ENCODE measurements around the gene PRPF38B. TPM values are rescaled to one million over a fixed set of nuclear protein-coding genes. Genes with fewer than 3 reads are reported as not detected.
"Not testable (repeated sequence)": the region's sequence is repeated elsewhere in the genome, so short reads cannot be mapped to it uniquely, and the experiment has no call there.

The PRPF38B gene
- total RNA-seq, 1 donor from 2014 or later, result 25.3 TPM

DNA sequence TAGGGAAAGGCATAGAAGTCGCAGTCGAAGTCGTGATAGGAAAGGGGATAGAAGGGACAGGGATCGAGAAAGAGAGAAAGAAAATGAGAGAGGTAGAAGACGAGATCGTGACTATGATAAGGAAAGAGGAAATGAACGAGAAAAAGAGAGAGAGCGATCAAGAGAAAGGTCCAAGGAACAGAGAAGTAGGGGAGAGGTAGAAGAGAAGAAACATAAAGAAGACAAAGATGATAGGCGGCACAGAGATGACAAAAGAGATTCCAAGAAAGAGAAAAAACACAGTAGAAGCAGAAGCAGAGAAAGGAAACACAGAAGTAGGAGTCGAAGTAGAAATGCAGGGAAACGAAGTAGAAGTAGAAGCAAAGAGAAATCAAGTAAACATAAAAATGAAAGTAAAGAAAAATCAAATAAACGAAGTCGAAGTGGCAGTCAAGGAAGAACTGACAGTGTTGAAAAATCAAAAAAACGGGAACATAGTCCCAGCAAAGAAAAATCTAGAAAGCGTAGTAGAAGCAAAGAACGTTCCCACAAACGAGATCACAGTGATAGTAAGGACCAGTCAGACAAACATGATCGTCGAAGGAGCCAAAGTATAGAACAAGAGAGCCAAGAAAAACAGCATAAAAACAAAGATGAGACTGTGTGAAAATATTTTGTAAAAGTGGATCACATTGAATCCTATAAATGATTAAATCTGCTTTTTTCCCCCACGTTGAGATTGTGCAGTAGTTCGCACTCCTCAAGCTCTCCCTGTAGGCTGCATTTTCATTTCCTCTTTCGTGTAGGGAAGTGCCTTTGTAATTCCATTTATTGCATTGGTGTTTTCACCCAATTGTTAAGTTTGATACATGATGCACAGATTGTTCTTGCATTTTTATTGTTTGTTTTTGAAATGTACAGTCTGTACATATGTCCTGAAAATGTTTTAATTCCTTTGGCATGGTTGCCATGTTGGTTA, 7.5 kb downstream of the PRPF38B start:
- H3K4me1 Mint-ChIP-seq (ENCODE audit: low read depth), result peaks cover 32% of the 10 kb centered on the region
- no peak for DNase-seq (ENCODE audit: low spot score)
- H3K4me3 Mint-ChIP-seq (ENCODE audit: unreplicated experiment), result no peak overlapping the region
- no peak overlapping the region for H3K27ac Mint-ChIP-seq (ENCODE audit: unreplicated experiment)
- TF ChIP-seq, protein P1, sequence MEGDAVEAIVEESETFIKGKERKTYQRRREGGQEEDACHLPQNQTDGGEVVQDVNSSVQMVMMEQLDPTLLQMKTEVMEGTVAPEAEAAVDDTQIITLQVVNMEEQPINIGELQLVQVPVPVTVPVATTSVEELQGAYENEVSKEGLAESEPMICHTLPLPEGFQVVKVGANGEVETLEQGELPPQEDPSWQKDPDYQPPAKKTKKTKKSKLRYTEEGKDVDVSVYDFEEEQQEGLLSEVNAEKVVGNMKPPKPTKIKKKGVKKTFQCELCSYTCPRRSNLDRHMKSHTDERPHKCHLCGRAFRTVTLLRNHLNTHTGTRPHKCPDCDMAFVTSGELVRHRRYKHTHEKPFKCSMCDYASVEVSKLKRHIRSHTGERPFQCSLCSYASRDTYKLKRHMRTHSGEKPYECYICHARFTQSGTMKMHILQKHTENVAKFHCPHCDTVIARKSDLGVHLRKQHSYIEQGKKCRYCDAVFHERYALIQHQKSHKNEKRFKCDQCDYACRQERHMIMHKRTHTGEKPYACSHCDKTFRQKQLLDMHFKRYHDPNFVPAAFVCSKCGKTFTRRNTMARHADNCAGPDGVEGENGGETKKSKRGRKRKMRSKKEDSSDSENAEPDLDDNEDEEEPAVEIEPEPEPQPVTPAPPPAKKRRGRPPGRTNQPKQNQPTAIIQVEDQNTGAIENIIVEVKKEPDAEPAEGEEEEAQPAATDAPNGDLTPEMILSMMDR (IDR thresholded peaks at IDR 0.05), result no peak
- H3K27me3 Mint-ChIP-seq (ENCODE audit: low read depth), result no peaks in the 10 kb centered on the region
- no peaks in the 10 kb centered on the region for H3K9me3 Mint-ChIP-seq (ENCODE audit: low read depth)
- H3K36me3 Mint-ChIP-seq (ENCODE audit: low read depth), result peaks cover 33% of the 10 kb centered on the region

DNA sequence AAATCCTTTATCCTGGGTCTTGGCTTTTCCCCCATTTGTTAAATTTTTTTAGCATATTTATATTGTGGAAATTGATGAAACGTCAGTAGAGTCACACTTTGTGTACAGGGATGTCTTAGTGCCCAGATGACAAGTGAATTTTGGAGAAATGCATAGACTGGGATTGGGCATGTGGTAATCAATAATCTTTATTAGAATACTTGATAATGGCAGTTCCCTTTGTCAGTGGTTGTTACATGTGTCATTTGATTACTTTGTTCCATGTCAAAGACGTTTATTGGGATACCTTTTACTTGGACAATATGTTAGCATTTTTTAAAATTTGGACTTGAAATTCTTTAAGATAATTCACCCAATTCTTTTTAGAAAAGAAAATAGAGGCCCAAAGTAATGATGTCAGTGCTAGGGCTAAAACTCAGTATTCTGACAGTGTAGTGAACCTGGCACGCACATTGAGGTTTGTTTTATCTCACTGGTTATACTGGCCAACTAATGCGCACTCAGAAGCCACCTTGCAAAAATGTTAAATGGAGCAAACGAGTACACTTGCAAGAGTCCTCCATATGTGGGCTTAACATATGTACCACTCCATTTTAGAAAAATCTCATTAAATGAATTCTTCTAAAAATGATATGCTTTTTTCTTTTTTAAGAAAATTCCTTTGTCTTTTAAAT, 9.2 kb downstream of the PRPF38B start:
- TF ChIP-seq, protein P1 (IDR thresholded peaks at IDR 0.05), result no peak
- Mint-ChIP-seq H3K27ac (ENCODE audit: unreplicated experiment) (no peak overlapping the region), H3K4me1 (ENCODE audit: low read depth) (peaks cover 40% of the 10 kb centered on the region), H3K36me3 (ENCODE audit: low read depth) (peaks cover 29% of the 10 kb centered on the region), H3K9me3 (ENCODE audit: low read depth) (no peaks in the 10 kb centered on the region), H3K4me3 (ENCODE audit: unreplicated experiment) (no peak overlapping the region), H3K27me3 (ENCODE audit: low read depth) (no peaks in the 10 kb centered on the region)
- no peak for DNase-seq (ENCODE audit: low spot score)

DNA sequence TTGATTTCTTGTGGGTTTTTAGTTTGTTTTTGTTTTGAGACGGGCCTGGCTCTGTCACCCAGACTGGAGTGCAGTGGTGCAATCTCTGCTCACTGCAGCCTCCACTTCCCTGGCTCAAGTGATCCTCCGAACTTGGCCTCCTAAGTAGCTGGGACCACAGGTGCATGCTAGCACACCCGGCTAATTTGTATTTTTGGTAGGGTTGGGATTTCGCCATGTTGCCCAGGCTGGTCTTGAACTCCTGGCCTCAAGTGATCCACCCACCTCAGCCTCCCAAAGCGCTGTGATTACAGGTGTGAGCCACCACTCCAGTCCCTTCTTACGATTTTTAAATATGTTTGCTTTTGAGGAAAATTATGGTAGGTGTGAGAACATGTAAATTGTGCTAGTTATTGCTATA, 10.0 kb downstream of the PRPF38B start:
- not testable (repeated sequence) for H3K4me3 Mint-ChIP-seq (ENCODE audit: unreplicated experiment); DNase-seq (ENCODE audit: low spot score); H3K27ac Mint-ChIP-seq (ENCODE audit: unreplicated experiment); H3K27me3 Mint-ChIP-seq (ENCODE audit: low read depth); H3K9me3 Mint-ChIP-seq (ENCODE audit: low read depth)
- H3K36me3 Mint-ChIP-seq (ENCODE audit: low read depth), result peaks cover 25% of the 10 kb centered on the region
- peaks cover 41% of the 10 kb centered on the region for H3K4me1 Mint-ChIP-seq (ENCODE audit: low read depth)

DNA sequence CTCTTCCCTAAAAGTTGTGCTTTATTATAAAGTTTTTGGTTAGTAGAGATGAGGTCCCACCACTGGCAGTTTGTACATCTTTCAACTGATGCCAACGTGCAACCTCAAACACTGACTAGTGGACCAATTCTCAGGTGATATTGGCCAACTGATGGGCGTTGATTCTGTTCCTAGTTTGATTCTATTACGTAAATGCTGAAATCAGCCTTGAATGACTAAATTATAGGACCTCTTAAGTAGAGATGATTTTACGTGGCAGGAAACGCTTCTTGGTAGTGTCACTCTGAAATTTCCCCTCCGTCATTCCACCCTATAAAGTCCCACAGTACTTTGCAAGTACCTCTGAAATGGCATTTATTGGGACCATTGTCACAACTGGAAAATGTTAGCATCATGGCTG, 11.8 kb downstream of the PRPF38B start:
- Mint-ChIP-seq H3K36me3 (ENCODE audit: low read depth) (peaks cover 14% of the 10 kb centered on the region), H3K9me3 (ENCODE audit: low read depth) (no peaks in the 10 kb centered on the region), H3K4me3 (ENCODE audit: unreplicated experiment) (no peak overlapping the region), H3K4me1 (ENCODE audit: low read depth) (peaks cover 46% of the 10 kb centered on the region), H3K27ac (ENCODE audit: unreplicated experiment) (peak overlapping the region; percentile 46), H3K27me3 (ENCODE audit: low read depth) (no peaks in the 10 kb centered on the region)
- TF ChIP-seq, protein P1 (IDR thresholded peaks at IDR 0.05), result no peak
- DNase-seq (ENCODE audit: low spot score), result no peak

DNA sequence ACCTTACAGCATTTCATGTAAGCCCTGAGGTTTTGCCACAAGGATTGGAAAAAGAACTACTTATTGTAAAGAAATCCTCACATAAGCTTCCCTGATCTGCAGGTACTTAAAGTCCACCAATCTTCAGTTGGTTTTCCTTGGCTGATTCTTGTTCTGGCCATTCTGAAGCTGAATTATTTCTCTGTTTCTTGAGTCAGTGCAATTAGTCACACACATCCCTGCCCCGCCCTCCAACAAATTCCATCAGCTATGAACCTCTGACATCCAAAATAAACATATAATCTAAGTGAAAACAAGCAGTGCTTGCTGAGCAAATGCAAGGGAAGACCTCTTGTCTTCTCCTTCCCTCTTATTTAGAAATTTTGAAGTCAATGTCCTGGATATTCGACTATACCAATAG, 12.4 kb downstream of the PRPF38B start:
- Mint-ChIP-seq H3K4me3 (ENCODE audit: unreplicated experiment) (no peak overlapping the region), H3K9me3 (ENCODE audit: low read depth) (no peaks in the 10 kb centered on the region), H3K4me1 (ENCODE audit: low read depth) (peaks cover 44% of the 10 kb centered on the region), H3K27me3 (ENCODE audit: low read depth) (no peaks in the 10 kb centered on the region), H3K27ac (ENCODE audit: unreplicated experiment) (peak overlapping the region; percentile 46), H3K36me3 (ENCODE audit: low read depth) (peaks cover 8% of the 10 kb centered on the region)
- TF ChIP-seq, protein P1 (IDR thresholded peaks at IDR 0.05), result no peak
- DNase-seq (ENCODE audit: low spot score), result no peak
